ENCODE data around the gene UNC5A.
"Not testable (repeated sequence)": the region's sequence is repeated elsewhere in the genome, so short reads cannot be mapped to it uniquely, and the experiment has no call there.

The UNC5A gene

DNA sequence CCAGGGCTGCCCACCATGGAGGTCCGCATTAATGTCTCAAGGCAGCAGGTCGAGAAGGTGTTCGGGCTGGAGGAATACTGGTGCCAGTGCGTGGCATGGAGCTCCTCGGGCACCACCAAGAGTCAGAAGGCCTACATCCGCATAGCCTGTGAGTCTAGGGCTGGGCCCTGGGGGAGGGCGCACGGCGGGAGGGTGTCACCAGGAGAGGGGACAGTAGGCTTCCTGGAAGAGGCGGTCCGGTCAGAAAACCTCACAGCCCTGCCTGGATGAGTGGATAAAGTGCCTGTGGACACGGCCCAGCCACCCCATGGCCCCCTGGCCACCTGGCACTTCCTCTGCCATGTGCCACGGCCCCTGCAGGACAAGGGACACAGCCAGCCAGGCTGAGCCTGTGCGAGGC is 57.8 kb downstream of the UNC5A start:
- TF ChIP-seq, protein P1, sequence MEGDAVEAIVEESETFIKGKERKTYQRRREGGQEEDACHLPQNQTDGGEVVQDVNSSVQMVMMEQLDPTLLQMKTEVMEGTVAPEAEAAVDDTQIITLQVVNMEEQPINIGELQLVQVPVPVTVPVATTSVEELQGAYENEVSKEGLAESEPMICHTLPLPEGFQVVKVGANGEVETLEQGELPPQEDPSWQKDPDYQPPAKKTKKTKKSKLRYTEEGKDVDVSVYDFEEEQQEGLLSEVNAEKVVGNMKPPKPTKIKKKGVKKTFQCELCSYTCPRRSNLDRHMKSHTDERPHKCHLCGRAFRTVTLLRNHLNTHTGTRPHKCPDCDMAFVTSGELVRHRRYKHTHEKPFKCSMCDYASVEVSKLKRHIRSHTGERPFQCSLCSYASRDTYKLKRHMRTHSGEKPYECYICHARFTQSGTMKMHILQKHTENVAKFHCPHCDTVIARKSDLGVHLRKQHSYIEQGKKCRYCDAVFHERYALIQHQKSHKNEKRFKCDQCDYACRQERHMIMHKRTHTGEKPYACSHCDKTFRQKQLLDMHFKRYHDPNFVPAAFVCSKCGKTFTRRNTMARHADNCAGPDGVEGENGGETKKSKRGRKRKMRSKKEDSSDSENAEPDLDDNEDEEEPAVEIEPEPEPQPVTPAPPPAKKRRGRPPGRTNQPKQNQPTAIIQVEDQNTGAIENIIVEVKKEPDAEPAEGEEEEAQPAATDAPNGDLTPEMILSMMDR (IDR thresholded peaks at IDR 0.05; ENCODE audit: insufficient read depth, low read depth, low read length, missing control alignments) = no peak
- no peak overlapping the region for H3K4me3 ChIP-seq (ENCODE audit: low read length)
- DNase-seq (ENCODE audit: low read depth) = no peak

DNA sequence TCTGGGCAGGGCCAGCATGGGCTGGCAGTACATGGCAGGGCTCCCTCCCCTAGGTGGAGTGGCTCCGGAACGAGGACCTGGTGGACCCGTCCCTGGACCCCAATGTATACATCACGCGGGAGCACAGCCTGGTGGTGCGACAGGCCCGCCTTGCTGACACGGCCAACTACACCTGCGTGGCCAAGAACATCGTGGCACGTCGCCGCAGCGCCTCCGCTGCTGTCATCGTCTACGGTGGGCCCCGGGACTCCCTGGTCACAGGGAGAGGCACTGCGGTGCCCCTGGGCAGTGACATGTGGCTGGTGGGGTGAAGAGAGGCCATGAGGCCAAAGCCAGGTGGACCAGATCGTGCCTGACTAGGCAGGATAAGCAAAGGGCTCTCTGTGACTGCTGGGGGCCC is 58.4 kb downstream of the UNC5A start:
- no peak for DNase-seq (ENCODE audit: low read depth)
- TF ChIP-seq, protein P1 (IDR thresholded peaks at IDR 0.05; ENCODE audit: insufficient read depth, low read depth, low read length, missing control alignments) = no peak
- no peak overlapping the region for H3K4me3 ChIP-seq (ENCODE audit: low read length)

DNA sequence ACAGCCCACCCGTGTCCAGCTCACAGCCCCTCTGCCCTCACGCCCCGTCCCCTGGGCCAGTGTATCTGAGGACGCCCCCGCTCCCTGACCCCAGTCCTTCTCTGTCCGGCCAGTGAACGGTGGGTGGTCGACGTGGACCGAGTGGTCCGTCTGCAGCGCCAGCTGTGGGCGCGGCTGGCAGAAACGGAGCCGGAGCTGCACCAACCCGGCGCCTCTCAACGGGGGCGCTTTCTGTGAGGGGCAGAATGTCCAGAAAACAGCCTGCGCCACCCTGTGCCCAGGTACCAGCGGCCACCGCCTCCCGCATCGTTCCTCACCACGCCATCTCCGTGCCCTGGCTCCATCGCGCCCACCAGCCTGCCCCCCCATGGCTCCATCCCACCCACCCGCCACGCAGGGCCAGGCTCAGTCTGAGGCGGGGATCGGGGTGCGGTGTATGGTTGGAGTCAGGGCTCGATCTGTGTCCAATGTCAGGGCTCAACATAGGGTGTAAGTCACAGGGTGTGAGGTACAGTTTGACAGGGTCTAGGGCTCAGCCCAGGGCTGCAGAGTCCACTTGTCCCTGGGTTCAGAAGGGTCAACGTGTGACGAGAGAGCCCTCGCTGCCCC is 59.2 kb downstream of the UNC5A start:
- TF ChIP-seq, protein P1 (IDR thresholded peaks at IDR 0.05; ENCODE audit: insufficient read depth, low read depth, low read length, missing control alignments) = no peak
- no peak for DNase-seq (ENCODE audit: low read depth)
- H3K4me3 ChIP-seq (ENCODE audit: low read length) = no peak overlapping the region

DNA sequence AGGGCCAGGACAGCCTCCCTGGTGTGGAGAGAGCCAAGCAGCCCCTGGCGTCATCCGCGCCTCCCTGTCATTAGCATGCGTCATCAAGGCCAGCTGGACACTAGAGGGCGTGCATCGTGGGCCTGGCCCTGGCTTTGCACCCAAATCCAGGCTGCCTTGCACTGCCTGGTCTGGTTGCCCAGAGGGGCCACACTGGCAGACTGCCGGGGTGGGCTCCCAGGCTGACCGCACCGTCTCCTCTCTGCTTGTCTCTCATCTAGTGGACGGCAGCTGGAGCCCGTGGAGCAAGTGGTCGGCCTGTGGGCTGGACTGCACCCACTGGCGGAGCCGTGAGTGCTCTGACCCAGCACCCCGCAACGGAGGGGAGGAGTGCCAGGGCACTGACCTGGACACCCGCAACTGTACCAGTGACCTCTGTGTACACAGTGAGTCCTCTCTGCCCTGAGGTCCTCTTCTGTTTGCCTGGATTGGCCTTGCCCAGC is 59.8 kb downstream of the UNC5A start:
- peak; percentile 32 for DNase-seq (ENCODE audit: low read depth)
- no peak overlapping the region for H3K4me3 ChIP-seq (ENCODE audit: low read length)
- TF ChIP-seq, protein P1 (IDR thresholded peaks at IDR 0.05; ENCODE audit: insufficient read depth, low read depth, low read length, missing control alignments) = peak; percentile 33

DNA sequence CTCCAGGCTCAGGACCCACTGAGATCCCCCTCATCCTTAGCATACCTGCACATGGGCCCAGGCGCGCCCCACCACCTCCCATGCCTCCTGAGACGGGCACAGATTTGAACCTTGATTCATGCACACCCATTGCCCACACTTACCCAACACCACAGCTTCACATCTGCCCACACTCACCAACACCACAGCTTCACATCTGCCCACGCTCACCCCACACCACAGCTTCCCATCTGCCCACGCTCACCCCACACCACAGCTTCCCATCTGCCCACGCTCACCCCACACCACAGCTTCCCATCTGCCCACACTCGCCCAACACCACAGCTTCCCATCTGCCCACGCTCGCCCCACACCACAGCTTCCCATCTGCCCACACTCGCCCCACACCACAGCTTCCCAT is 60.3 kb downstream of the UNC5A start:
- H3K4me3 ChIP-seq (ENCODE audit: low read length); DNase-seq (ENCODE audit: low read depth): not testable (repeated sequence)

DNA sequence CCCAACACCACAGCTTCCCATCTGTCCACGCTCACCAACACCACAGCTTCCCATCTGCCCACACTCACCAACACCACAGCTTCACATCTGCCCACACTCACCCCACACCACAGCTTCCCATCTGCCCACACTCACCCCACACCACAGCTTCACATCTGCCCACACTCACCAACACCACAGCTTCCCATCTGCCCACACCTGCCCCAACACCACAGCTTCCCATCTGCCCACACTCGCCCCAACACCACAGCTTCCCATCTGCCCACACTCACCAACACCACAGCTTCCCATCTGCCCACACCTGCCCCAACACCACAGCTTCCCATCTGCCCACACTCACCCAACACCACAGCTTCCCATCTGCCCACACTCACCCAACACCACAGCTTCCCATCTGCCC is 62.2 kb downstream of the UNC5A start:
- not testable (repeated sequence) for H3K4me3 ChIP-seq (ENCODE audit: low read length); DNase-seq (ENCODE audit: low read depth)

DNA sequence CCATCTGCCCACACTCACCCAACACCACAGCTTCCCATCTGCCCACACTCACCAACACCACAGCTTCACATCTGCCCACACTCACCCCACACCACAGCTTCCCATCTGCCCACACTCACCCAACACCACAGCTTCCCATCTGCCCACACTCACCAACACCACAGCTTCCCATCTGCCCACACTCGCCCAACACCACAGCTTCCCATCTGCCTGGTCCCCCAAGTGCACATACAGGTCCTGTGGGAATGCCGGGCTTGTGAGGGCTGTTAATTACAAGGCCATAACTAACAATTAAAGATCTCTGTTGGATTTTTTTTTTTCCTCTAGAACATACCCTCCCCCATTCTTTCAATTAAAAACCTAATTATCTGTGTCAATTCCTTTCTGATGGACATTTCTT is 62.7 kb downstream of the UNC5A start:
- not testable (repeated sequence) for DNase-seq (ENCODE audit: low read depth); H3K4me3 ChIP-seq (ENCODE audit: low read length)

DNA sequence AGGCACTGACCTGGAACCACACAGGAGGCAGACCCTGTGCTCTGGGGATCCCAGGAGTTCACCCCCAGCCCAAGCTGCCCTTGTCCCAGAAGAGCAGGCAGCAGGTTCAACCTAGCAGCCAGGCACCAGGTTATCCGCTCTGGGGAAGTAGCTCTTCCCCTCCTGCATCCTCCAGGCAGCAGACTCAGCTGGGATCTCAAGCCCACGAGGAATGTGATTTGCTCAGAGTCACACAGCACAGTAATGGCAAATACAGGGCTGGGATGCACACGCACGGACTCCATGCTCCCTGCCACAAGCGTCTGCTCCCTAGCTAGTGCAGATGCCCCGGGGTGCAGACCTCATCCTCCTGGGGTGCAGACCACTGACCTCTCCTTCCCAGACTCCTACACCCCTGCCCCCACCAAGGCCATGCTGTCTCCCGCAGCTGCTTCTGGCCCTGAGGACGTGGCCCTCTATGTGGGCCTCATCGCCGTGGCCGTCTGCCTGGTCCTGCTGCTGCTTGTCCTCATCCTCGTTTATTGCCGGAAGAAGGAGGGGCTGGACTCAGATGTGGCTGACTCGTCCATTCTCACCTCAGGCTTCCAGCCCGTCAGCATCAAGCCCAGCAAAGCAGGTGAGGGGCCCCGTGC is 63.3 kb downstream of the UNC5A start:
- H3K4me3 ChIP-seq (ENCODE audit: low read length) = no peak overlapping the region
- peak; percentile 16 for DNase-seq (ENCODE audit: low read depth)
- TF ChIP-seq, protein P1 (IDR thresholded peaks at IDR 0.05; ENCODE audit: insufficient read depth, low read depth, low read length, missing control alignments) = no peak
